Esophagus squamous epithelium (tissue), 4 donors: ENCODE data around the gene LDB2.

ENCODE experiments used
- POLR2A ChIP-seq, 4 donors: fragments of 450-650 bp; IDR thresholded peaks; one replicate each; pipeline ENCODE4 v1.6.1; 2017; ENCODE audit warnings: antibody characterized with exemption in 4 of 4, mild to moderate bottlenecking in 4 of 4, moderate library complexity in 3 of 4
- TF ChIP-seq, protein P1 (sequence below), 6 experiments: fragments of 450-650 bp in 4 of 6; fragments of 200-600 bp in 2 of 6; sonication (generic) in 2 of 6; IDR thresholded peaks; one replicate each; pipeline ENCODE4 v1.5.1; 2016 to 2019; ENCODE audit warnings: antibody characterized with exemption in 6 of 6, mild to moderate bottlenecking in 4 of 6, moderate library complexity in 4 of 6

DNA sequence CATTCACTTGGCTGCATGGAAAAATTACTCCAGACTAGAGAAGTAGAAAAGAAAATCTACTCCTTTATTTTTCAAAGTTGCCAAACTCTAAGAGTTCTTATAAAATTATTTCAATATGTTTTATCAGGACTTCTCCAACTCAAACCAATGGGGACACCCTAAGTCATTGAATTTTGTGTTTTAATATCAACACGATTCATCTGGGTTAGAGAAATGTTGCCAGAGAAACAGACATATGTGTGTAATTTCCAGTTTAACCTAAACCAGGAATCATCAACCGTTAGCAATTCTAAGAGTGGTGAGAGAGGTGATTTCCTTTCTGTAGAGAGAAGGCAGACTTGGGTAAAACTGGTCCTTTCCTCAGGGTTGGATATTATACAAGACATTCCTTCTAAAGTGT, 291.8 kb downstream of the LDB2 start:
- TF ChIP-seq, protein P1, sequence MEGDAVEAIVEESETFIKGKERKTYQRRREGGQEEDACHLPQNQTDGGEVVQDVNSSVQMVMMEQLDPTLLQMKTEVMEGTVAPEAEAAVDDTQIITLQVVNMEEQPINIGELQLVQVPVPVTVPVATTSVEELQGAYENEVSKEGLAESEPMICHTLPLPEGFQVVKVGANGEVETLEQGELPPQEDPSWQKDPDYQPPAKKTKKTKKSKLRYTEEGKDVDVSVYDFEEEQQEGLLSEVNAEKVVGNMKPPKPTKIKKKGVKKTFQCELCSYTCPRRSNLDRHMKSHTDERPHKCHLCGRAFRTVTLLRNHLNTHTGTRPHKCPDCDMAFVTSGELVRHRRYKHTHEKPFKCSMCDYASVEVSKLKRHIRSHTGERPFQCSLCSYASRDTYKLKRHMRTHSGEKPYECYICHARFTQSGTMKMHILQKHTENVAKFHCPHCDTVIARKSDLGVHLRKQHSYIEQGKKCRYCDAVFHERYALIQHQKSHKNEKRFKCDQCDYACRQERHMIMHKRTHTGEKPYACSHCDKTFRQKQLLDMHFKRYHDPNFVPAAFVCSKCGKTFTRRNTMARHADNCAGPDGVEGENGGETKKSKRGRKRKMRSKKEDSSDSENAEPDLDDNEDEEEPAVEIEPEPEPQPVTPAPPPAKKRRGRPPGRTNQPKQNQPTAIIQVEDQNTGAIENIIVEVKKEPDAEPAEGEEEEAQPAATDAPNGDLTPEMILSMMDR (IDR thresholded peaks at IDR 0.05) = no peak
- TF ChIP-seq POLR2A (IDR thresholded peaks at IDR 0.05) = no peak
